H1 (cell line): ENCODE measurements around the gene AFG1L.

Source experiments
- HDAC2 ChIP-seq, 2 experiments: fragments of 300-600 bp in 1 of 2; sonication (generic) in 1 of 2; IDR thresholded peaks; 2 replicates each; pipeline ENCODE4 v1.6.1; 2011 to 2012; ENCODE audit warnings: low read depth in 2 of 2, low read length in 2 of 2, mild to moderate bottlenecking in 2 of 2, moderate library complexity in 2 of 2, borderline replicate concordance in 1 of 2, inconsistent platforms in 1 of 2
- KDM4A ChIP-seq: IDR thresholded peaks from one replicate; pipeline ENCODE4 v1.7.1; 2012; ENCODE audit warnings: low read depth, mild to moderate bottlenecking, moderate library complexity, low read length, inconsistent platforms; ENCODE audit not compliant: severe bottlenecking
- POLR2A ChIP-seq, 2 experiments: IDR thresholded peaks; 1 replicate in 1 of 2; 2 replicates in 1 of 2; pipeline ENCODE4 v1.6.1; 2011; ENCODE audit warnings: low read depth in 2 of 2, low read length in 2 of 2, mild to moderate bottlenecking in 2 of 2; ENCODE audit errors: control extremely low read depth in 1 of 2
- RFX5 ChIP-seq: IDR thresholded peaks from 2 replicates; pipeline ENCODE4 v1.6.1; 2011; ENCODE audit warnings: low read depth, low read length, improper control_type of control experiment, borderline replicate concordance
- SP2 ChIP-seq: IDR thresholded peaks from 2 replicates; pipeline ENCODE4 v1.6.1; 2012; ENCODE audit warnings: mild to moderate bottlenecking, low read length, inconsistent platforms
- TAF7 ChIP-seq: optimal IDR thresholded peaks from 2 replicates; pipeline ENCODE3; 2011; ENCODE audit warnings: low read depth, mild to moderate bottlenecking, inconsistent platforms, low read length, moderate library complexity, borderline replicate concordance
- TCF12 ChIP-seq: IDR thresholded peaks from 2 replicates; pipeline ENCODE4 v1.6.1; 2011; ENCODE audit warnings: low read depth, mild to moderate bottlenecking, low read length
- TF ChIP-seq, protein P1 (sequence below), 3 experiments: IDR thresholded peaks; 1 replicate in 2 of 3; 2 replicates in 1 of 3; pipeline versions ENCODE4 v1.5.1 to v1.6.1; 2011; ENCODE audit warnings: low read length in 3 of 3, mild to moderate bottlenecking in 3 of 3, inconsistent platforms in 2 of 3, low read depth in 1 of 3, moderate library complexity in 1 of 3; ENCODE audit not compliant: insufficient read depth in 1 of 3; ENCODE audit errors: control extremely low read depth in 1 of 3

GRCh38 chr6:108556866-108557493, 262.1 kb downstream of the AFG1L start:
- TF ChIP-seq, protein P1, sequence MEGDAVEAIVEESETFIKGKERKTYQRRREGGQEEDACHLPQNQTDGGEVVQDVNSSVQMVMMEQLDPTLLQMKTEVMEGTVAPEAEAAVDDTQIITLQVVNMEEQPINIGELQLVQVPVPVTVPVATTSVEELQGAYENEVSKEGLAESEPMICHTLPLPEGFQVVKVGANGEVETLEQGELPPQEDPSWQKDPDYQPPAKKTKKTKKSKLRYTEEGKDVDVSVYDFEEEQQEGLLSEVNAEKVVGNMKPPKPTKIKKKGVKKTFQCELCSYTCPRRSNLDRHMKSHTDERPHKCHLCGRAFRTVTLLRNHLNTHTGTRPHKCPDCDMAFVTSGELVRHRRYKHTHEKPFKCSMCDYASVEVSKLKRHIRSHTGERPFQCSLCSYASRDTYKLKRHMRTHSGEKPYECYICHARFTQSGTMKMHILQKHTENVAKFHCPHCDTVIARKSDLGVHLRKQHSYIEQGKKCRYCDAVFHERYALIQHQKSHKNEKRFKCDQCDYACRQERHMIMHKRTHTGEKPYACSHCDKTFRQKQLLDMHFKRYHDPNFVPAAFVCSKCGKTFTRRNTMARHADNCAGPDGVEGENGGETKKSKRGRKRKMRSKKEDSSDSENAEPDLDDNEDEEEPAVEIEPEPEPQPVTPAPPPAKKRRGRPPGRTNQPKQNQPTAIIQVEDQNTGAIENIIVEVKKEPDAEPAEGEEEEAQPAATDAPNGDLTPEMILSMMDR (IDR thresholded peaks at IDR 0.05; ENCODE audit: control extremely low read depth in 1 of 3, insufficient read depth in 1 of 3, low read depth in 1 of 3, low read length in 3 of 3), result no peak
- no peak for TF ChIP-seq TAF7
- TF ChIP-seq POLR2A (IDR thresholded peaks at IDR 0.05; ENCODE audit: control extremely low read depth in 1 of 2, low read depth in 2 of 2, low read length in 2 of 2), result peak in 1 of 2 experiments; percentile 52; a peak in 1 of 3 replicates
- no peak for TF ChIP-seq TCF12
- no peak for TF ChIP-seq HDAC2 (IDR thresholded peaks at IDR 0.05; ENCODE audit: borderline replicate concordance in 1 of 2, low read depth in 2 of 2, low read length in 2 of 2)
- TF ChIP-seq SP2, result no peak
- no peak for TF ChIP-seq RFX5
- no peak for TF ChIP-seq KDM4A
